ENCODE results near the gene CA10. TPM values are rescaled to one million over a fixed set of nuclear protein-coding genes. Genes with fewer than 3 reads are reported as not detected.
A peak's percentile ranks its signal among the peaks of the same experiment; 100 is the strongest.

CA10 gene
- total RNA-seq = not detected

DNA sequence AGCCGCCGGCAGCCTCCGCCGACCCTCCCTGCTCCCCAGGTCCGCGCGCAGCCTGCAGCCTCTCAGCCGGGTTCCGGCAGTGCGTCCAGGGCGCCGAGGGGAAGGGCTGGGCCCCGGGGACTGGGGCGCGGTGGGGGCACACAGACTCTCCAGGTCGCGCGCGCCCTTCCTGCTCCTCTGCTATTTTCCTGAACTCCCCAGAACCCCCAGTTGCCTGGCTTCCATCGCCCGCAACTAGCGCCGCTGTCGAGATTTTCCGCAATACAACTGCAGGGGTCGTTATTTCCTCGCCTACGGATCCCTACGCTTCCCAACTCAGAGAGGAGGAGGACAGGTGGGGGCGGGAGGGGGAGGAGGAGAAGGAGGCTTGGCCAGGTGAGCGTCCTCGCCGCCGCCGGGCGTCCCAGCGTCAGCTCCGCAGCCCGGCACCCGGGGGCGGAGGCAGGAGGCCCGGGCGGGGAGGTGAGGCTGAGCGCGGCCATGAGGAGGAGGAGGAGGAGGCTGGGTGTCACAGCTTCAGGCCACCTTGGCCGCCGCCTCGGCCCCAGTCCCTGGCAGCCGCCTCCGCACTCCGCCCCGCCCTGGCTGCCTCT is at the start of gene CA10:
CA10 (minus strand) TSS at position 265 of the 593 bp plus-strand sequence.
- ATAC-seq (no peak), DNase-seq (no peak)
- Mint-ChIP-seq H3K36me3 (ENCODE audit: low read depth) (peaks cover 6% of the 10 kb centered on the region), H3K4me3 (no peak within 1 kb of the TSS), H3K27me3 (ENCODE audit: low read depth) (peaks cover 39% of the 10 kb centered on the region), H3K27ac (no peak within 1 kb of the TSS), H3K9me3 (ENCODE audit: insufficient read depth) (no peaks in the 10 kb centered on the region), H3K4me1 (ENCODE audit: low read depth) (no peaks in the 10 kb centered on the region)
- ChIA-PET CTCF (no interaction called here), POLR2A (no interaction called here)

DNA sequence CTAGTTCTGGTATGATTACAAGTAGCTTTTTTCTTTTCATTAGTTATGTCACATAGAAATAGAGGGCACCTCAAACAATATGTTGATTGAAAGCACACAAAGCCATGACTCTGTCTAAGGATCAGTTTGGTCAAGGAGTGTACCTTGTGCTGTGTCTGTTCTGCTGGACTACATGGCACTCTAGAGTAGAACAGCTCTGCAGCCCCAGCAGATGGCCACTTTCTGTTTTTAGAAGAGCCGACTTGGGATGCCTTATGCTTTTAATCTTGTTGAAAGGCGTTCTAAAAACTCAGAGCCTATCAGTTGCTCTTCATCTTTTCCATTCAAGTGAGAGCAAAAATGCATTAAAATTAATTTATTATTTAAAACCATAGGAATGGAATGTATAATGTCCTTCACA is 49.3 kb upstream of the CA10 start:
- Mint-ChIP-seq H3K36me3 (ENCODE audit: low read depth) (no peaks in the 10 kb centered on the region), H3K27me3 (ENCODE audit: low read depth) (no peaks in the 10 kb centered on the region), H3K27ac (no peak overlapping the region), H3K4me1 (ENCODE audit: low read depth) (no peaks in the 10 kb centered on the region), H3K4me3 (no peak overlapping the region), H3K9me3 (ENCODE audit: insufficient read depth) (no peaks in the 10 kb centered on the region)
- ChIA-PET POLR2A (no interaction called here), CTCF (no interaction called here)
- DNase-seq (no peak), ATAC-seq (no peak)

GRCh38 chr17:52202520-52203080 is 44.1 kb upstream of the CA10 start:
- Mint-ChIP-seq H3K36me3 (ENCODE audit: low read depth) (no peaks in the 10 kb centered on the region), H3K4me3 (no peak overlapping the region), H3K4me1 (ENCODE audit: low read depth) (no peaks in the 10 kb centered on the region), H3K9me3 (ENCODE audit: insufficient read depth) (no peaks in the 10 kb centered on the region), H3K27me3 (ENCODE audit: low read depth) (no peaks in the 10 kb centered on the region), H3K27ac (no peak overlapping the region)
- ATAC-seq (no peak), DNase-seq (no peak)
- CTCF ChIA-PET = no interaction called here
- POLR2A ChIA-PET = no interaction called here

DNA sequence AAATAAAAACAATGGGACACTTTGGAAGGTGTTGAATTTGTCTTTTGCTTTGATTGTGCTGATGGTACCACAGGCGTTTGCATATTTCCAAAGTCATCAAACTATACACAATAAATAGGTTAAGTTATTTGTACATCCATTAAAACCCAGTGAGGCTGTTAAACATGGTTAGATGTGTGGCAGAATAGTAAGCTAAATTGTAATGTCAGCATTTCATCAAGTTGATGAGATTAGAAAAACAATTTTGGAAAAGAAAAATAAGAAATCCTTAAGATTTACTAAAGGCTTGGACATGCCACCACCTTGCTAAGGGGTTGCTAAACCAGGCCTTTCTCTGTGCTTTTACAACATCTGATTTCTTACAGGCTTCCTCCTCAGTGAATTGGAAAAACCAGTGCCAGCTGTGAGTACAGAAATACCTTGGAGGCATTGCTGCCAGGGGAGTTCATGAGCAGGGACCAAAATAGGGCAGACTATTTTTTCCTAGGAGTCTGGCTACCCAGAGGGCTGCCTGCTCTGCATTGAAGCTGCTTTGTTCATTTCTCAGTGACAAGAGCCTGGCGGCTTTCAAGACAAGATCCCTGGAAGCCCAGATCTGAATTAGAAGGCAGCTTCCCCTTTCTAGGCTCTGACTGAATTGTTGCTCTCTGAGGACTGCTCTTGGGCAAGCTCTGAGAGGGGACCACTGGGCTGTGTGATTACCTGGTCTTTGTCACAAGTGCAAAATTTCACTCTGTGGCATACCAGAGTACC is 43.4 kb upstream of the CA10 start:
- no peak overlapping the region for H3K27ac Mint-ChIP-seq
- ChIA-PET CTCF (no interaction called here), POLR2A (no interaction called here)
- H3K36me3 Mint-ChIP-seq (ENCODE audit: low read depth) = no peaks in the 10 kb centered on the region
- ATAC-seq (no peak), DNase-seq (no peak)
- no peaks in the 10 kb centered on the region for H3K27me3 Mint-ChIP-seq (ENCODE audit: low read depth)
- no peaks in the 10 kb centered on the region for H3K9me3 Mint-ChIP-seq (ENCODE audit: insufficient read depth)
- H3K4me1 Mint-ChIP-seq (ENCODE audit: low read depth) = no peaks in the 10 kb centered on the region
- no peak overlapping the region for H3K4me3 Mint-ChIP-seq

DNA sequence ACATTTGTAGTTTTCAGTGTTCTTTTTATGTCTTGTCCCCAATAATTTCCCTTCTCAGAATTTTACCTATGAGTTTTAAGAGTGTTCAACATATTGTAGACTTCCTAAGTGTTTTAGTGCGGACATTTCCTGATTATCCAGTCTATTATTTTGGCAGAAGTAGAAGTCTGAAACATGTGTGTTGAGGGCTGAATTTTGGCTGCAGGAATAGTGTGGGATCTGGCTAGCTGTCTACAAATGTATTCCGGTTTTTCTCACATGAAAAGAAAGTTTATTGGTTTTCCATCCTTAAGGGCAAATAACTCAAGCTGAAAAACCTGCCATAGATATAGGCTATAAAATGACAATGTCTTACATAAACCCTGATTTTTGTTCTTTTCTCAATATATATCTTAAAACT is 33.0 kb upstream of the CA10 start:
- ATAC-seq = no peak
- ChIA-PET POLR2A (no interaction called here), CTCF (no interaction called here)
- no peaks in the 10 kb centered on the region for H3K4me1 Mint-ChIP-seq (ENCODE audit: low read depth)
- no peak for DNase-seq
- H3K27me3 Mint-ChIP-seq (ENCODE audit: low read depth) = no peaks in the 10 kb centered on the region
- H3K36me3 Mint-ChIP-seq (ENCODE audit: low read depth) = no peaks in the 10 kb centered on the region
- H3K4me3 Mint-ChIP-seq = no peak overlapping the region
- H3K27ac Mint-ChIP-seq = no peak overlapping the region
- no peaks in the 10 kb centered on the region for H3K9me3 Mint-ChIP-seq (ENCODE audit: insufficient read depth)

DNA sequence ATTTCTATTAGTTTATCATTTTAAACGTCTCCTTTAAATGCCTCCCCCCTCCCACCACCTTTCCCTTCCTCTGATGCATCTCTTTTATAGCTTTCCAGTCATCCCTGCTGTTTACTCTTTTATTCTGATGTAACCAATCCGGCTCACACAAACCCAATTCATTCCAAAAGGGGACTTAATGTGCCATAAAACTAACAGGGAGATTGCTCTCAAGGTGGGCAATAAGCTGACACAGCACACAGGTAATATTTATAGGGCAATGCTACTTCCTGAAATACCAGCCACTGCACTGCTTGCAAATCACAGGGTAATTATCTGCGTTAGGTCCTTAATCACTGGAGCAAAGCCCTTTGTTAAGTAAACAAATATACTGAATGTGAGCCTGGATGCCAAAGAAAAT is 23.3 kb upstream of the CA10 start:
- no peak overlapping the region for H3K27ac Mint-ChIP-seq
- CTCF ChIA-PET = no interaction called here
- no peaks in the 10 kb centered on the region for H3K9me3 Mint-ChIP-seq (ENCODE audit: insufficient read depth)
- H3K36me3 Mint-ChIP-seq (ENCODE audit: low read depth) = no peaks in the 10 kb centered on the region
- DNase-seq (no peak), ATAC-seq (no peak)
- POLR2A ChIA-PET = no interaction called here
- H3K27me3 Mint-ChIP-seq (ENCODE audit: low read depth) = no peaks in the 10 kb centered on the region
- H3K4me1 Mint-ChIP-seq (ENCODE audit: low read depth) = no peaks in the 10 kb centered on the region
- no peak overlapping the region for H3K4me3 Mint-ChIP-seq

GRCh38 chr17:52178012-52178411 is 19.5 kb upstream of the CA10 start:
- Mint-ChIP-seq H3K36me3 (ENCODE audit: low read depth) (no peaks in the 10 kb centered on the region), H3K9me3 (ENCODE audit: insufficient read depth) (no peaks in the 10 kb centered on the region), H3K4me1 (ENCODE audit: low read depth) (no peaks in the 10 kb centered on the region), H3K4me3 (no peak overlapping the region), H3K27me3 (ENCODE audit: low read depth) (no peaks in the 10 kb centered on the region), H3K27ac (no peak overlapping the region)
- ChIA-PET POLR2A (no interaction called here), CTCF (no interaction called here)
- DNase-seq = no peak
- ATAC-seq = no peak

- H3K4me3 Mint-ChIP-seq = no peak overlapping the region
- H3K27ac Mint-ChIP-seq = no peak overlapping the region
- no peaks in the 10 kb centered on the region for H3K9me3 Mint-ChIP-seq (ENCODE audit: insufficient read depth)
- no peaks in the 10 kb centered on the region for H3K36me3 Mint-ChIP-seq (ENCODE audit: low read depth)
- no peaks in the 10 kb centered on the region for H3K4me1 Mint-ChIP-seq (ENCODE audit: low read depth)
- ATAC-seq (no peak), DNase-seq (no peak)
- no peaks in the 10 kb centered on the region for H3K27me3 Mint-ChIP-seq (ENCODE audit: low read depth)
- POLR2A ChIA-PET = no interaction called here
- CTCF ChIA-PET = interaction anchor here (0.8 kb wide), 1 partner anchor 33 kb away, joined by 3 read pairs; no protein-coding TSS in a partner anchor
Observed at GRCh38 chr17:52170963-52171572, 12.6 kb upstream of the CA10 start.

GRCh38 chr17:52160136-52160567 is 1.6 kb upstream of the CA10 start:
- Mint-ChIP-seq H3K36me3 (ENCODE audit: low read depth) (peaks cover 6% of the 10 kb centered on the region), H3K27ac (no peak overlapping the region), H3K4me1 (ENCODE audit: low read depth) (no peaks in the 10 kb centered on the region), H3K9me3 (ENCODE audit: insufficient read depth) (no peaks in the 10 kb centered on the region), H3K4me3 (no peak overlapping the region), H3K27me3 (ENCODE audit: low read depth) (peaks cover 39% of the 10 kb centered on the region)
- ATAC-seq (no peak), DNase-seq (no peak)
- CTCF ChIA-PET = no interaction called here
- POLR2A ChIA-PET = no interaction called here

GRCh38 chr17:52159246-52160135 is 977 bp upstream of the CA10 start:
- peaks cover 6% of the 10 kb centered on the region for H3K36me3 Mint-ChIP-seq (ENCODE audit: low read depth)
- peaks cover 39% of the 10 kb centered on the region for H3K27me3 Mint-ChIP-seq (ENCODE audit: low read depth)
- ChIA-PET CTCF (no interaction called here), POLR2A (no interaction called here)
- ATAC-seq (no peak), DNase-seq (no peak)
- H3K4me3 Mint-ChIP-seq = no peak overlapping the region
- H3K4me1 Mint-ChIP-seq (ENCODE audit: low read depth) = no peaks in the 10 kb centered on the region
- H3K27ac Mint-ChIP-seq = no peak overlapping the region
- H3K9me3 Mint-ChIP-seq (ENCODE audit: insufficient read depth) = no peaks in the 10 kb centered on the region

DNA sequence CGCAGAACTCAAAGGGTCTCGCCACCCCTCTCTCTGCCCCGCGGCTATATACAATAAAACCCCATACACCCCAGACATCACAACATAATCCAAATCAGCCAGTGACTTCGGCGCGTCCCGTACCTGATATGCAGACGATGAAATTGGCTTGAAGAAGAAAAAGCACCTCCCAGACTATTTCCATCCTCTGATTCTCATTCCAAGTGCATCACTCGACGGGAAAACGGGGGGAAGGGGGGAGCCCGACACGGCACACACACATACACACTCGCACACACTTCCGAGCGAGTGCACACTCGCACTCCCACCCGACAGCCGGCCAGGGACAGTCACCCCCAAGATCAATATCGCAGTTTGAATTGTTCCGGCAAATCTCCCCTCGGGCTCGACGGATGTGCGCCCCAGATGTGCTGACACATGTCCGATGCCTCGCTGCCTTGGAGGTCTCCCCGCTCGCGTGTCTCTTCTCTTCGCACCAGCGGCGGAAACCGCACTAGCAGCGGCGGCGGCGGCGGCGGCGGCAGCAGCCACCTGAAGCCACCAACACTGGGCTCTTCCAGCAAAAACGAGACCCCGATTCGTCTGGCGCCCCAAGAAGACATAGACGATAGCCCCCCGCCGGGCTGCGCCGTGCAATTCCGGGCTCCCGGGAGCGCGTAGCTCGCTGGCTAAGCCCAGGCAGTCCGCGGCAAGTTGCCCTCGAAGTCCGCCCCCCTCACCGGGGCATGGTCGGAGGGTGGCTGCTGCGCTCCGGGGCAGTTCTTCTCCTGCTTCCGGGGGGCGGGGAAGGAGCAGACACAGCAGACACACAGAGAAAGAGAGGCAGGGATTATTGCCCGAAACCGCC is 688 bp downstream of the CA10 start:
- no peak overlapping the region for H3K27ac Mint-ChIP-seq
- H3K4me1 Mint-ChIP-seq (ENCODE audit: low read depth) = no peaks in the 10 kb centered on the region
- CTCF ChIA-PET = no interaction called here
- peaks cover 6% of the 10 kb centered on the region for H3K36me3 Mint-ChIP-seq (ENCODE audit: low read depth)
- H3K27me3 Mint-ChIP-seq (ENCODE audit: low read depth) = peaks cover 39% of the 10 kb centered on the region
- H3K4me3 Mint-ChIP-seq = no peak overlapping the region
- peak; percentile 26 for DNase-seq
- no peak for ATAC-seq
- POLR2A ChIA-PET = no interaction called here
- H3K9me3 Mint-ChIP-seq (ENCODE audit: insufficient read depth) = no peaks in the 10 kb centered on the region
